Gastrocnemius medialis (tissue), 4 donors: ENCODE results near the gene LUC7L3.

Source experiments
- CTCF ChIP-seq, 5 experiments: fragments of 450-650 bp in 3 of 5; fragments of 200-600 bp in 2 of 5; sonication (generic) in 2 of 5; IDR thresholded peaks in 4 of 5; conservative IDR thresholded peaks in 1 of 5; 1 replicate in 4 of 5; 2 replicates in 1 of 5; pipeline ENCODE4 v1.5.1; 2016 to 2019; ENCODE audit warnings: antibody characterized with exemption in 5 of 5, mild to moderate bottlenecking in 3 of 5, moderate library complexity in 3 of 5
- POLR2A ChIP-seq, 2 donors: fragments of 450-650 bp; IDR thresholded peaks; one replicate each; pipeline ENCODE4 v1.6.1; 2017; ENCODE audit warnings: antibody characterized with exemption in 2 of 2, mild to moderate bottlenecking in 2 of 2, moderate library complexity in 2 of 2

- TF ChIP-seq POLR2A (IDR thresholded peaks at IDR 0.05) (no peak), CTCF (IDR thresholded peaks at IDR 0.05 in 4 of 5, conservative IDR thresholded peaks at IDR 0.05 in 1 of 5) (no peak)
Observed at GRCh38 chr17:50781167-50781566, 61.8 kb downstream of the LUC7L3 start.
